GM12878 (cell line): Measurements from ENCODE around the gene SLC29A1. TPM values are rescaled to one million over a fixed set of nuclear protein-coding genes. Genes with fewer than 3 reads are reported as not detected.

Source experiments
- ATF3 ChIP-seq: IDR thresholded peaks from 2 replicates; pipeline ENCODE4 v1.6.1; 2011; ENCODE audit warnings: low read depth, mild to moderate bottlenecking, low read length, moderate library complexity, borderline replicate concordance; ENCODE audit errors: extremely low read depth
- BACH1 ChIP-seq: fragments of 450-650 bp; IDR thresholded peaks from 2 replicates; pipeline ENCODE4 v1.6.1; 2017; ENCODE audit warnings: mild to moderate bottlenecking, borderline replicate concordance
- CBFB ChIP-seq: IDR thresholded peaks from 2 replicates; pipeline ENCODE4 v1.6.1; 2016; ENCODE audit warnings: antibody characterized with exemption, low read depth
- CBX5 ChIP-seq: sonication (generic); IDR thresholded peaks from 2 replicates; pipeline ENCODE4 v1.6.1; 2016; ENCODE audit warnings: low read depth, moderate library complexity, mild to moderate bottlenecking, inconsistent platforms
- CHD1 ChIP-seq: IDR thresholded peaks from 2 replicates; pipeline ENCODE4 v1.6.1; 2012; ENCODE audit warnings: low read depth, low read length, improper control_type of control experiment
- E4F1 ChIP-seq: fragments of 450-650 bp; IDR thresholded peaks from 2 replicates; pipeline ENCODE4 v1.6.1; 2018; ENCODE audit warnings: borderline replicate concordance, mild to moderate bottlenecking; ENCODE audit not compliant: partially characterized antibody
- EGR1 ChIP-seq, 2 experiments: IDR thresholded peaks; 1 replicate in 1 of 2; 2 replicates in 1 of 2; pipeline ENCODE4 v1.6.1; 2011 to 2012; ENCODE audit warnings: low read depth in 2 of 2, low read length in 2 of 2, borderline replicate concordance in 1 of 2, mild to moderate bottlenecking in 1 of 2, moderate library complexity in 1 of 2
- EP300 ChIP-seq, 2 experiments: fragments of 150-350 bp in 1 of 2; IDR thresholded peaks; 2 replicates each; pipeline ENCODE4 v1.6.1; 2011 to 2012; ENCODE audit warnings: low read depth in 2 of 2, low read length in 2 of 2, borderline replicate concordance in 1 of 2, improper control_type of control experiment in 1 of 2, inconsistent platforms in 1 of 2; ENCODE audit not compliant: control insufficient read depth in 1 of 2
- ESRRA ChIP-seq: IDR thresholded peaks from 2 replicates; pipeline ENCODE4 v1.6.1; 2012; ENCODE audit warnings: mild to moderate bottlenecking, low read length, improper control_type of control experiment
- ETV6 ChIP-seq, 2 experiments: fragments of 450-650 bp in 1 of 2; IDR thresholded peaks in 1 of 2; conservative IDR thresholded peaks in 1 of 2; 2 replicates each; pipeline ENCODE4 v1.6.1; 2014; ENCODE audit warnings: antibody characterized with exemption in 1 of 2, borderline replicate concordance in 1 of 2, low read depth in 1 of 2, mild to moderate bottlenecking in 1 of 2, moderate library complexity in 1 of 2
- EZH2 ChIP-seq: IDR thresholded peaks from 2 replicates; pipeline ENCODE4 v1.6.1; 2012; ENCODE audit warnings: low read depth, mild to moderate bottlenecking, control low read depth, inconsistent platforms, low read length, borderline replicate concordance; ENCODE audit not compliant: control insufficient read depth
- IKZF1 ChIP-seq: fragments of 450-650 bp; conservative IDR thresholded peaks from 2 replicates; pipeline ENCODE4 v1.6.1; 2017; ENCODE audit warnings: antibody characterized with exemption, mild to moderate bottlenecking
- IKZF2 ChIP-seq, 2 experiments: fragments of 450-650 bp; IDR thresholded peaks; 2 replicates each; pipeline ENCODE4 v1.6.1; 2017; ENCODE audit warnings: mild to moderate bottlenecking in 2 of 2, moderate library complexity in 2 of 2
- IRF4 ChIP-seq: IDR thresholded peaks from 2 replicates; pipeline ENCODE4 v1.6.1; 2011; ENCODE audit warnings: low read depth, low read length
- JUNB ChIP-seq: IDR thresholded peaks from 2 replicates; pipeline ENCODE4 v1.6.1; 2016; ENCODE audit warnings: antibody characterized with exemption, mild to moderate bottlenecking
- MXI1 ChIP-seq: fragments of 150-350 bp; IDR thresholded peaks from 2 replicates; pipeline ENCODE4 v1.6.1; 2011; ENCODE audit warnings: low read depth, mild to moderate bottlenecking, inconsistent platforms, low read length, improper control_type of control experiment
- POU2F2 ChIP-seq: IDR thresholded peaks from 3 replicates; pipeline ENCODE4 v1.6.1; 2011; ENCODE audit warnings: low read depth, mild to moderate bottlenecking, low read length, borderline replicate concordance
- SMAD5 ChIP-seq: IDR thresholded peaks from 2 replicates; pipeline ENCODE4 v1.6.1; 2016; ENCODE audit warnings: antibody characterized with exemption, low read depth
- STAT1 ChIP-seq: fragments of 450-650 bp; conservative IDR thresholded peaks from 2 replicates; pipeline ENCODE4 v1.6.1; 2014; ENCODE audit warnings: antibody characterized with exemption, mild to moderate bottlenecking
- TAF1 ChIP-seq: IDR thresholded peaks from 2 replicates; pipeline ENCODE4 v1.6.1; 2011; ENCODE audit warnings: mild to moderate bottlenecking, low read depth, low read length, borderline replicate concordance
- YY1 ChIP-seq: IDR thresholded peaks from 2 replicates; pipeline ENCODE4 v1.6.1; 2011; ENCODE audit warnings: low read depth, mild to moderate bottlenecking, low read length
- ZZZ3 ChIP-seq: IDR thresholded peaks from 2 replicates; pipeline ENCODE4 v1.6.1; 2011; ENCODE audit warnings: low read depth; ENCODE audit not compliant: control insufficient read depth, insufficient read length
- polyA plus RNA-seq, 11 experiments: library from polyadenylated mRNA; depleted of rRNA in 4 of 11; unstranded in 6 of 11; stranded (reverse) in 5 of 11; fragments of >200 nt; fragmentation: Nextera tagmentation in 4 of 11; fragmentation: Illumina TruSeq in 1 of 11; extraction: Ambion mirVana in 4 of 11; extraction: Trizol in 1 of 11; gene quantifications; 1 replicate in 1 of 11; 2 replicates in 10 of 11; pipeline versions ENCODE4 v1.2.1 to v1.2.3, GENCODE V29; 2011 to 2016; ENCODE audit warnings: inconsistent platforms in 2 of 11, missing spikeins in 2 of 11, low read depth in 1 of 11
- total RNA-seq, 4 experiments: library from RNA; depleted of rRNA in 3 of 4; stranded (reverse); fragments of >200 nt in 3 of 4; fragmentation: Illumina TruSeq in 1 of 4; extraction: Trizol in 1 of 4; gene quantifications; 2 replicates each; pipeline versions ENCODE4 v1.2.1 to v1.2.3, GENCODE V29; 2013 to 2021
- TF ChIP-seq, protein P1 (sequence below): fragments of 450-650 bp; IDR thresholded peaks from 2 replicates; pipeline ENCODE4 v1.6.1; 2017; ENCODE audit warnings: mild to moderate bottlenecking, low read depth, inconsistent platforms; ENCODE audit not compliant: poor library complexity, severe bottlenecking
- TF ChIP-seq, protein P2 (sequence below): fragments of 450-650 bp; IDR thresholded peaks from 2 replicates; pipeline ENCODE4 v1.6.1; 2017; ENCODE audit warnings: low read depth, mild to moderate bottlenecking, moderate library complexity

The SLC29A1 gene
- total and polyA plus RNA-seq, 10 of the 15 experiments (the other 5 are each of a cell fraction or from before 2014, with no cell fraction given) = 10.0 to 132 (median 93.4) TPM

DNA sequence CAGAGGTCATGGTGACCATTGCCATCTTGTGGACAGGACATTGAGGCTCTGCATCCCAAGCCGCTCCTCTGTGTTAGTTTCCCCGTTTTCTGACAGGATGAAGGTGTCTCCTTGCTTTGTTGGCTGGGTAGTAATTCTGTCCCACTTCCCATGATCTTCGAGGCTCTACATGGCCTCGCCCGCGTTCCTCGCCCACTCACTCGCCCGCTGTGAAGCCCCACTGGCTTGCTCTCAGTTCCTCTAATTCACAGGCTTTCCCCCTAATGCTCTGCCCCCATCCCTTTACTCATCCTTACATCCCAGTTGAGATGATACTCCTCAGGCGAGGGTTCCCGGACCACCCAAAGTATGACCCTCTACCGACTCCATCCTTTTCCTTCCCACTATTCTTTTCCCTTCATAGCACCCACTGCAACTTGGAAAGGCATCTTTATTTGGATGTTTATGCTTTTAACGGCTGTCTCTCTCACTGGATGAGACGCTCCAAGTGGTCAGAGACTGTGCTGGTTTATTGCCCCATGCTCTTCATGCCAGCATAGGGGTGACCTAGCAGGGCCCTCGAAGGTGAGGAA lies 34.4 kb downstream of the SLC29A1 start (continued):
- TF ChIP-seq, protein P1, sequence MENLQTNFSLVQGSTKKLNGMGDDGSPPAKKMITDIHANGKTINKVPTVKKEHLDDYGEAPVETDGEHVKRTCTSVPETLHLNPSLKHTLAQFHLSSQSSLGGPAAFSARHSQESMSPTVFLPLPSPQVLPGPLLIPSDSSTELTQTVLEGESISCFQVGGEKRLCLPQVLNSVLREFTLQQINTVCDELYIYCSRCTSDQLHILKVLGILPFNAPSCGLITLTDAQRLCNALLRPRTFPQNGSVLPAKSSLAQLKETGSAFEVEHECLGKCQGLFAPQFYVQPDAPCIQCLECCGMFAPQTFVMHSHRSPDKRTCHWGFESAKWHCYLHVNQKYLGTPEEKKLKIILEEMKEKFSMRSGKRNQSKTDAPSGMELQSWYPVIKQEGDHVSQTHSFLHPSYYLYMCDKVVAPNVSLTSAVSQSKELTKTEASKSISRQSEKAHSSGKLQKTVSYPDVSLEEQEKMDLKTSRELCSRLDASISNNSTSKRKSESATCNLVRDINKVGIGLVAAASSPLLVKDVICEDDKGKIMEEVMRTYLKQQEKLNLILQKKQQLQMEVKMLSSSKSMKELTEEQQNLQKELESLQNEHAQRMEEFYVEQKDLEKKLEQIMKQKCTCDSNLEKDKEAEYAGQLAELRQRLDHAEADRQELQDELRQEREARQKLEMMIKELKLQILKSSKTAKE = peak; percentile 39
- TF ChIP-seq ZZZ3 (no peak), BACH1 (peak; percentile 83), ESRRA (peak; percentile 76; the same call in 1 of the 2 replicates), SMAD5 (peak; percentile 40; the same call in 1 of the 2 replicates), EZH2 (no peak), TAF1 (no peak), IRF4 (peak; percentile 95), EGR1 (IDR thresholded peaks at IDR 0.05; ENCODE audit: borderline replicate concordance in 1 of 2, low read depth in 2 of 2, low read length in 2 of 2) (peak in 1 of 2 experiments; percentile 95; a peak in 2 of 3 replicates), JUNB (no peak), STAT1 (0 out of 2 replicates have a peak, but pooled peaks have one; percentile 68), EP300 (IDR thresholded peaks at IDR 0.05; ENCODE audit: borderline replicate concordance in 1 of 2, control insufficient read depth in 1 of 2, low read depth in 2 of 2, low read length in 2 of 2) (peak in 1 of 2 experiments; percentile 69; a peak in 3 of 4 replicates), IKZF1 (peak; percentile 97), CBFB (peak; percentile 52), ETV6 (conservative IDR thresholded peaks at IDR 0.05 in 1 of 2, IDR thresholded peaks at IDR 0.05 in 1 of 2; ENCODE audit: borderline replicate concordance in 1 of 2, low read depth in 1 of 2) (peak in 1 of 2 experiments; percentile 59; a peak in 2 of 4 replicates), MXI1 (no peak; the same call in 1 of the 2 replicates), IKZF2 (IDR thresholded peaks at IDR 0.05) (peak; percentile 98), CBX5 (no peak), CHD1 (peak; percentile 83; the same call in 1 of the 2 replicates), YY1 (no peak), E4F1 (no peak), POU2F2 (peak; percentile 84), ATF3 (no peak)
- TF ChIP-seq, protein P2, sequence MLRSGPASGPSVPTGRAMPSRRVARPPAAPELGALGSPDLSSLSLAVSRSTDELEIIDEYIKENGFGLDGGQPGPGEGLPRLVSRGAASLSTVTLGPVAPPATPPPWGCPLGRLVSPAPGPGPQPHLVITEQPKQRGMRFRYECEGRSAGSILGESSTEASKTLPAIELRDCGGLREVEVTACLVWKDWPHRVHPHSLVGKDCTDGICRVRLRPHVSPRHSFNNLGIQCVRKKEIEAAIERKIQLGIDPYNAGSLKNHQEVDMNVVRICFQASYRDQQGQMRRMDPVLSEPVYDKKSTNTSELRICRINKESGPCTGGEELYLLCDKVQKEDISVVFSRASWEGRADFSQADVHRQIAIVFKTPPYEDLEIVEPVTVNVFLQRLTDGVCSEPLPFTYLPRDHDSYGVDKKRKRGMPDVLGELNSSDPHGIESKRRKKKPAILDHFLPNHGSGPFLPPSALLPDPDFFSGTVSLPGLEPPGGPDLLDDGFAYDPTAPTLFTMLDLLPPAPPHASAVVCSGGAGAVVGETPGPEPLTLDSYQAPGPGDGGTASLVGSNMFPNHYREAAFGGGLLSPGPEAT = peak; percentile 94
